Liver (tissue), 9 donors: ENCODE results near the gene ENTPD6. TPM values are rescaled to one million over a fixed set of nuclear protein-coding genes. Genes with fewer than 3 reads are reported as not detected.

Source experiments
- DNase-seq: peaks from one replicate; pipeline ENCODE4 v3.0.0-alpha.2; 2017; ENCODE audit warnings: low spot score
- H3K27ac ChIP-seq, 2 donors: one replicate each; pipeline ENCODE4 v1.7.0; 2013; ENCODE audit warnings: inconsistent platforms in 2 of 2, low read length in 2 of 2, control low read depth in 1 of 2, low read depth in 1 of 2, mild to moderate bottlenecking in 1 of 2
- H3K27me3 ChIP-seq, 4 donors: one replicate each; pipeline versions ENCODE4 v1.6.1 to v1.7.0; 2013; ENCODE audit warnings: low read length in 3 of 4, inconsistent platforms in 1 of 4, mild to moderate bottlenecking in 1 of 4, moderate library complexity in 1 of 4; ENCODE audit not compliant: control insufficient read depth in 4 of 4, insufficient read depth in 4 of 4
- H3K36me3 ChIP-seq, 4 donors: one replicate each; pipeline versions ENCODE4 v1.6.1 to v1.7.0; 2013; ENCODE audit warnings: low read length in 3 of 4, mild to moderate bottlenecking in 3 of 4, low read depth in 1 of 4, moderate library complexity in 1 of 4; ENCODE audit not compliant: control insufficient read depth in 4 of 4, insufficient read depth in 3 of 4
- H3K4me1 ChIP-seq, 4 donors: one replicate each; pipeline versions ENCODE4 v1.6.1 to v1.7.0; 2013; ENCODE audit warnings: low read length in 3 of 4, mild to moderate bottlenecking in 3 of 4, moderate library complexity in 1 of 4; ENCODE audit not compliant: control insufficient read depth in 4 of 4, insufficient read depth in 4 of 4
- H3K4me3 ChIP-seq, 3 donors: one replicate each; pipeline versions ENCODE4 v1.6.1 to v1.7.0; 2013; ENCODE audit warnings: low read length in 3 of 3, control low read depth in 1 of 3, low read depth in 1 of 3, mild to moderate bottlenecking in 1 of 3
- H3K9ac ChIP-seq, 2 donors: one replicate each; pipeline ENCODE4 v1.7.0; 2013; ENCODE audit warnings: low read length in 2 of 2, mild to moderate bottlenecking in 2 of 2, moderate library complexity in 2 of 2, control low read depth in 1 of 2, low read depth in 1 of 2
- H3K9me3 ChIP-seq, 4 donors: one replicate each; pipeline versions ENCODE4 v1.6.1 to v1.7.0; 2013; ENCODE audit warnings: low read length in 3 of 4; ENCODE audit not compliant: control insufficient read depth in 4 of 4
- ATF3 ChIP-seq: IDR thresholded peaks from 2 replicates; pipeline ENCODE4 v1.6.1; 2016; ENCODE audit warnings: antibody characterized with exemption
- CTCF ChIP-seq: fragments of 150-350 bp; IDR thresholded peaks from 2 replicates; pipeline ENCODE4 v1.5.1; 2017; ENCODE audit warnings: improper control_type of control experiment, low read depth, low read length; ENCODE audit not compliant: missing input control
- HNF4A ChIP-seq, 2 donors: conservative IDR thresholded peaks; 2 replicates each; pipeline ENCODE4 v1.6.1; 2016; ENCODE audit warnings: antibody characterized with exemption in 2 of 2, mild to moderate bottlenecking in 2 of 2
- REST ChIP-seq: IDR thresholded peaks from 2 replicates; pipeline ENCODE4 v1.6.1; 2016; ENCODE audit warnings: antibody characterized with exemption, mild to moderate bottlenecking
- RXRA ChIP-seq, 2 donors: IDR thresholded peaks; 2 replicates each; pipeline ENCODE4 v1.6.1; 2017 to 2018; ENCODE audit warnings: antibody characterized with exemption in 2 of 2, mild to moderate bottlenecking in 1 of 2
- TAF1 ChIP-seq: conservative IDR thresholded peaks from 2 replicates; pipeline ENCODE4 v1.6.1; 2016; ENCODE audit warnings: antibody characterized with exemption, mild to moderate bottlenecking
- WGBS: extraction: QIAGEN DNeasy Blood & Tissue Kit; methylation state at CpG from one replicate; pipeline ENCODE4 v1.1.7; 2013; 5-methylcytosine and 5-hydroxymethylcytosine counted together
- polyA plus RNA-seq, 2 donors: library from polyadenylated mRNA; stranded (reverse) in 1 of 2; unstranded in 1 of 2; fragments of 200-250 nt in 1 of 2; fragments of >200 nt in 1 of 2; fragmentation: Nextera tagmentation in 1 of 2; extraction: Ambion mirVana in 1 of 2; gene quantifications; one replicate each; pipeline versions ENCODE4 v1.2.1 to v1.2.3, GENCODE V29; 2013 to 2015
- total RNA-seq, 2 donors: library from RNA; depleted of rRNA; stranded (reverse); fragments of >200 nt; gene quantifications; one replicate each; pipeline ENCODE4 v1.2.3, GENCODE V29; 2014
- TF ChIP-seq, protein P1 (sequence below): IDR thresholded peaks from 2 replicates; pipeline ENCODE4 v1.6.1; 2016; ENCODE audit warnings: antibody characterized with exemption
- TF ChIP-seq, protein P2 (sequence below): IDR thresholded peaks from 2 replicates; pipeline ENCODE4 v1.6.1; 2016; ENCODE audit warnings: antibody characterized with exemption
- donor health status: healthy.
- donor health status: healthy.
- donor health status: healthy.
- donor health status: healthy.
- donor health status: healthy.

ENTPD6 gene
- total and polyA plus RNA-seq, 4 donors: 14.9 to 29.9 (median 24.4) TPM

DNA sequence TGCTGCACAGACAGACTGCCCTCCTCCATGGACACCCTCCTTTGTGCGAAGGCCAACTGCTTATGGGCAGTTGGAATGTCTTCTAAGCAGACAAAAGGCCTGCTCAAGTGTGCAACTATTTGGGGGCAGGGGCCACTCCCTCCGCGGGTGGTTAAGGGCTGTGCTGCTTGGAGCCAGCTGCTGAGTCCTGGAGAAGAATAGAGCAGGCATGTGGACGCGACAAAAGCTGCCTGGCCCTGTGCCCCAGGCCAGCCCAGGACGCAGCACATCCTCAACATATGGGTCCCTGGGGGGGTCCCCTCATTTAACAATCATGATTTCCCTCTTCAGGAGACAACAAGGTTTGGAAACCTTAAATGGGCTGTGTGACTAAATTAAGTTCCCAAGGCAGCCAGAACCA, 45.5 kb upstream of the ENTPD6 start:
- H3K4me1 ChIP-seq: peaks cover 0 to 9% (median 2%) of the 10 kb centered on the region in 4 donors
- TF ChIP-seq, protein P1, sequence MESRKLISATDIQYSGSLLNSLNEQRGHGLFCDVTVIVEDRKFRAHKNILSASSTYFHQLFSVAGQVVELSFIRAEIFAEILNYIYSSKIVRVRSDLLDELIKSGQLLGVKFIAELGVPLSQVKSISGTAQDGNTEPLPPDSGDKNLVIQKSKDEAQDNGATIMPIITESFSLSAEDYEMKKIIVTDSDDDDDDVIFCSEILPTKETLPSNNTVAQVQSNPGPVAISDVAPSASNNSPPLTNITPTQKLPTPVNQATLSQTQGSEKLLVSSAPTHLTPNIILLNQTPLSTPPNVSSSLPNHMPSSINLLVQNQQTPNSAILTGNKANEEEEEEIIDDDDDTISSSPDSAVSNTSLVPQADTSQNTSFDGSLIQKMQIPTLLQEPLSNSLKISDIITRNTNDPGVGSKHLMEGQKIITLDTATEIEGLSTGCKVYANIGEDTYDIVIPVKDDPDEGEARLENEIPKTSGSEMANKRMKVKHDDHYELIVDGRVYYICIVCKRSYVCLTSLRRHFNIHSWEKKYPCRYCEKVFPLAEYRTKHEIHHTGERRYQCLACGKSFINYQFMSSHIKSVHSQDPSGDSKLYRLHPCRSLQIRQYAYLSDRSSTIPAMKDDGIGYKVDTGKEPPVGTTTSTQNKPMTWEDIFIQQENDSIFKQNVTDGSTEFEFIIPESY: no peak
- TF ChIP-seq RXRA (IDR thresholded peaks at IDR 0.05) (no peak), TAF1 (no peak), ATF3 (no peak), HNF4A (conservative IDR thresholded peaks at IDR 0.05) (no peak)
- TF ChIP-seq, protein P2, sequence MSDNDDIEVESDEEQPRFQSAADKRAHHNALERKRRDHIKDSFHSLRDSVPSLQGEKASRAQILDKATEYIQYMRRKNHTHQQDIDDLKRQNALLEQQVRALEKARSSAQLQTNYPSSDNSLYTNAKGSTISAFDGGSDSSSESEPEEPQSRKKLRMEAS: no peak
- H3K36me3 ChIP-seq: no peaks in the 10 kb centered on the region
- H3K27me3 ChIP-seq: peaks cover 0 to 8% (median 5%) of the 10 kb centered on the region in 4 donors
- no peak overlapping the region for H3K27ac ChIP-seq
- H3K9ac ChIP-seq: no peak overlapping the region
- DNase-seq: no peak
- H3K4me3 ChIP-seq: no peak overlapping the region
- 85% methylated on average over 6 of the region's 6 CpGs for WGBS
- H3K9me3 ChIP-seq: no peaks in the 10 kb centered on the region

DNA sequence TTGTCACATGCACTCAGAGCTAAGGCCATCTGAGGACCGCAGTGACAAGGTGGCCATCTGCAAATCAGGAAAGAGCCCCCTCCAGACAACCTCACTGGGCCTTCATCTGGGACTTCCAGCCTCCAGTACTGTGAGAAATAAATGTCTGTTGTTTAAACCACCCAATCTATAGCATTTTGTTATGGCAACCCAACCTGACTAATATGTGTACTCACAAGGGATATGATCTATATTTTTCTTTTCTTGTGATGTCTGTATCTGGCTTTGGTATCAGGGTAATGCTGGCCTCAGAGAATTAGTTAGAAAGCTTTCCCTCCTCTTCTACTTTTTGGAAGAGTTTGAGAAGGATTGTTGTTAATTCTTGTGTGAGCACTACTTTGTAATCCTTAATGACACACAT, 37.5 kb upstream of the ENTPD6 start:
- WGBS: 82% methylated on average over 1 of the region's 1 CpG
- Histone ChIP-seq H3K27me3 (no peaks in the 10 kb centered on the region), H3K4me1 (no peaks in the 10 kb centered on the region), H3K36me3 (no peaks in the 10 kb centered on the region), H3K27ac (no peak overlapping the region), H3K9me3 (no peaks in the 10 kb centered on the region), H3K4me3 (no peak overlapping the region), H3K9ac (no peak overlapping the region)
- TF ChIP-seq REST: no peak
- TF ChIP-seq CTCF: no peak
- TF ChIP-seq, protein P2: no peak
- DNase-seq: no peak
